Measurements from ENCODE around the gene ZBTB7A. TPM values are rescaled to one million over a fixed set of nuclear protein-coding genes. Genes with fewer than 3 reads are reported as not detected.
A peak's percentile ranks its signal among the peaks of the same experiment; 100 is the strongest.

ZBTB7A gene
- total RNA-seq, 2 donors from 2014 or later, result 110 to 123 TPM

DNA sequence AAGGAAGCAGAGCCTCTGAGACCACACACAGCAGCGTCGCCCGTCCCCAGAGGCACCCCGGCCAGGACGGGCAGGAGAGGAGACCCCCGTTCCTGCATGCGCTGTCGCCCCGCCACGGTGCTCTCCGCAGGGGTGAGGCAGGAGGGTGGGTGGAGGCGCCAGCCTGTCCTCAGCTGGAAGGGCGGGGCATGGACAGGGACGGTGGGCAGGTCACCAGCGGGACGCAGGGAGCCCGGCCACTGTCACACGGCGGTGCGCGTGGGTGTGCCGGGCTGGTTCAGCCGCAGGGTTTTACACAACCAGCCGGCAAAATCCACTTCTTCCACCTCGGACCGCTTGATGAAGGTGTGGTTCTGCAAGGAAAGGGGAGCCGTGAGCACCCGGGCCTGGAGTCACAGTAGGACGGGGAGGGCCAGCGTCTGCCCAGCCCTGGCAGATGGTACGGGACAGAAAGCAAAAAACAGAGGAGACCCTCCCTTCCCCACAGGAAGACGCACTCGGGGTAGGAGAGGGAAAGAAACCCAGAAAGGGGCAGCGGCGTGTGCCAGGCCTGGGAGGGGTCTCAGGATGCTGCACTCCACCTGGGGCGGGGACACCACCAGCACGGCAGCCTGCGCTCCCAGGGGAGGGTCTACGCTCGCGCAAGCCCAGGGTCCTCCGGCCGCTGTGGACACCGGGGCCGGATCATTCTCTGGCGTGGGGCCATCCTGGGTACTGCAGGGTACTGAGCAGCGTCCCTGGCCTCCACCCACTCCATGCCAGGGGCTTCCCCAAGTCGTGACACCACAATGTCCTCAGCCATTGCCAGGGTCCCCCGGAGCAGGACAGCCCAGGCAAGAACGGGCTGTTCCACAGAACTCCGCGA is 23.9 kb upstream of the ZBTB7A start:
- Histone ChIP-seq H3K27me3 (no peaks in the 10 kb centered on the region), H3K4me1 (peaks cover 21% of the 10 kb centered on the region), H3K4me3 (no peak overlapping the region), H3K36me3 (no peaks in the 10 kb centered on the region), H3K9me3 (no peaks in the 10 kb centered on the region), H3K27ac (no peak overlapping the region), H3K9ac (ENCODE audit: low read depth in 2 of 2, low read length in 2 of 2) (no peak overlapping the region)
- TF ChIP-seq, protein P1, sequence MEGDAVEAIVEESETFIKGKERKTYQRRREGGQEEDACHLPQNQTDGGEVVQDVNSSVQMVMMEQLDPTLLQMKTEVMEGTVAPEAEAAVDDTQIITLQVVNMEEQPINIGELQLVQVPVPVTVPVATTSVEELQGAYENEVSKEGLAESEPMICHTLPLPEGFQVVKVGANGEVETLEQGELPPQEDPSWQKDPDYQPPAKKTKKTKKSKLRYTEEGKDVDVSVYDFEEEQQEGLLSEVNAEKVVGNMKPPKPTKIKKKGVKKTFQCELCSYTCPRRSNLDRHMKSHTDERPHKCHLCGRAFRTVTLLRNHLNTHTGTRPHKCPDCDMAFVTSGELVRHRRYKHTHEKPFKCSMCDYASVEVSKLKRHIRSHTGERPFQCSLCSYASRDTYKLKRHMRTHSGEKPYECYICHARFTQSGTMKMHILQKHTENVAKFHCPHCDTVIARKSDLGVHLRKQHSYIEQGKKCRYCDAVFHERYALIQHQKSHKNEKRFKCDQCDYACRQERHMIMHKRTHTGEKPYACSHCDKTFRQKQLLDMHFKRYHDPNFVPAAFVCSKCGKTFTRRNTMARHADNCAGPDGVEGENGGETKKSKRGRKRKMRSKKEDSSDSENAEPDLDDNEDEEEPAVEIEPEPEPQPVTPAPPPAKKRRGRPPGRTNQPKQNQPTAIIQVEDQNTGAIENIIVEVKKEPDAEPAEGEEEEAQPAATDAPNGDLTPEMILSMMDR (IDR thresholded peaks at IDR 0.05), result no peak
- DNase-seq, result no peak
- intact Hi-C loops (cut with DNase I), result no loop called here

DNA sequence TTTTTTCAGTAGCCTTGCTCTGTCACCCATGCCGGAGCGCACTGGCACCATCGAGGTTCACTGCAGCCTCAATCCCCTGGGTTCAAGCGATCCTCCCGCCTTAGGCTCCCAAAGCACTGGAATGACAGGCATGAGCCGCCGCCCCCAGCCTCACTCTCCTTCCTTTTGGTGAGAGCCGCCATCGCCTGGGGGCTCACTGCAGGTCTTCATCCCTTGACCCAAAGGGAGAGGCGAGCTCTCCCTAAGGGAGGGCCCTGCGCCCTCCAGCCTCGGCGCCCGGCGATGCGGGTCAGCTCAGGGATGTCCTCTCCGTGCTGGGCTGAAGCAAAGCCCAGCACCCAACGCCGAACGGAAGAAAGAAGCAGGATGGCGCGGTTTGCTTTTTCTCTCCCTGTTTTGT is 23.2 kb upstream of the ZBTB7A start:
- Histone ChIP-seq H3K36me3 (no peaks in the 10 kb centered on the region), H3K9ac (ENCODE audit: low read depth in 2 of 2, low read length in 2 of 2) (no peak overlapping the region), H3K4me3 (no peak overlapping the region), H3K9me3 (no peaks in the 10 kb centered on the region), H3K27me3 (no peaks in the 10 kb centered on the region), H3K27ac (peak overlapping the region; percentile 25), H3K4me1 (peaks cover 20% of the 10 kb centered on the region)
- intact Hi-C loops (cut with DNase I), result no loop called here
- TF ChIP-seq, protein P1 (IDR thresholded peaks at IDR 0.05), result no peak
- DNase-seq, result no peak

DNA sequence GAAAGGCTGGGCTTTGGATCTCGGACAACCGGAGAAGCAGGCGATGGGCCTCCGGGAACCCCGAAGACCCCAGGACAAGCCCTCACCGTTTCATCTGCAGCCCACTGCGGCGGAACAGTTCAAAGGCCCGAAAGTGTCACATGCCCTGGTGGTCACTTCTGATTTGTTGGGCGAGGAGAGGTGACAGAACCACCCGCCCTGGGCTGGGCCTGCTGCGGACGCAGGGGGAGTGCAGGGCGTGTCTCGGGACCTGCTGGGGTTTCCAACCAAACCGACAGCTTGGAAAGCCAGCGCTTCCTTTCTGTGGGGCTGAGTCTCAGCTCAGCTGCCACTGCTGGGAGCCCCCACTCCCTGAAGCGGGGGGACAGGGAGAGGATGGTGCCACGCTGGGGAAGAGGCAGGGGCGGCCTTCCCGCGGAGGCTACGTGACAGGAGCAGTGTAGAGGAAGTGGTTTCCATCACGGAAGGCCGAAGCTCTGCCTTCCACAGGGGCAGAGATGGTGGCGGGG is 22.8 kb upstream of the ZBTB7A start:
- peak overlapping the region; percentile 25 for H3K27ac ChIP-seq

DNA sequence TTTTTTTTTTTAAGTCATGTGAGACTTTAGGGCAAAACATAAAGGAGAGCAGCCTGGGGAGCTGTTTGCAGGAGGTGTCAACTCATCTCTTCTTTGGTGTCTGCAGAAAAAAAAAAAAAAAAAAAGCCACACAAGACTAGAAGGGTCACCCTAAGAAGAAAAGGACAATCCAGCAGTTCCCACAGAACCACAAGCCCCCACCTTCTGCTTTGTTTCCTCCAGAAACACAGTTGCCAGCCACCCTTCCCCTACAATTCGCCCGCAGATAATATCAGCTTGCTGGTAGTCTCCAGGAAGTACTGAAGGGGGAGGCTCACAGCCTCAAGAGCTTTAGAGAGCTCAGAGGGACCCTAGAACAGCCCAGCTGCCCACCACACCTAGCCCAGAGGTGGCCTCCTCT is 22.3 kb upstream of the ZBTB7A start:
- TF ChIP-seq, protein P1 (IDR thresholded peaks at IDR 0.05), result no peak
- Histone ChIP-seq H3K36me3 (no peaks in the 10 kb centered on the region), H3K4me3 (no peak overlapping the region), H3K9ac (ENCODE audit: low read depth in 2 of 2, low read length in 2 of 2) (peak overlapping the region in 1 of 2 donors; percentile 21), H3K27ac (peak overlapping the region; percentile 25), H3K9me3 (no peaks in the 10 kb centered on the region), H3K27me3 (no peaks in the 10 kb centered on the region), H3K4me1 (peaks cover 18% of the 10 kb centered on the region)
- intact Hi-C loops (cut with DNase I), result no loop called here
- peak; percentile 29 for DNase-seq

More for the DNA sequence above, 22.8 kb upstream of the ZBTB7A start:
- peaks cover 17% of the 10 kb centered on the region for H3K4me1 ChIP-seq
- no peak overlapping the region for H3K4me3 ChIP-seq
- H3K27me3 ChIP-seq, result no peaks in the 10 kb centered on the region
- DNase-seq, result peak; percentile 36
- peak overlapping the region in 1 of 2 donors; percentile 21 for H3K9ac ChIP-seq (ENCODE audit: low read depth in 2 of 2, low read length in 2 of 2)
- H3K36me3 ChIP-seq, result no peaks in the 10 kb centered on the region
- H3K9me3 ChIP-seq, result no peaks in the 10 kb centered on the region
- intact Hi-C loops (cut with DNase I), result no loop called here
- TF ChIP-seq, protein P1 (IDR thresholded peaks at IDR 0.05), result no peak

DNA sequence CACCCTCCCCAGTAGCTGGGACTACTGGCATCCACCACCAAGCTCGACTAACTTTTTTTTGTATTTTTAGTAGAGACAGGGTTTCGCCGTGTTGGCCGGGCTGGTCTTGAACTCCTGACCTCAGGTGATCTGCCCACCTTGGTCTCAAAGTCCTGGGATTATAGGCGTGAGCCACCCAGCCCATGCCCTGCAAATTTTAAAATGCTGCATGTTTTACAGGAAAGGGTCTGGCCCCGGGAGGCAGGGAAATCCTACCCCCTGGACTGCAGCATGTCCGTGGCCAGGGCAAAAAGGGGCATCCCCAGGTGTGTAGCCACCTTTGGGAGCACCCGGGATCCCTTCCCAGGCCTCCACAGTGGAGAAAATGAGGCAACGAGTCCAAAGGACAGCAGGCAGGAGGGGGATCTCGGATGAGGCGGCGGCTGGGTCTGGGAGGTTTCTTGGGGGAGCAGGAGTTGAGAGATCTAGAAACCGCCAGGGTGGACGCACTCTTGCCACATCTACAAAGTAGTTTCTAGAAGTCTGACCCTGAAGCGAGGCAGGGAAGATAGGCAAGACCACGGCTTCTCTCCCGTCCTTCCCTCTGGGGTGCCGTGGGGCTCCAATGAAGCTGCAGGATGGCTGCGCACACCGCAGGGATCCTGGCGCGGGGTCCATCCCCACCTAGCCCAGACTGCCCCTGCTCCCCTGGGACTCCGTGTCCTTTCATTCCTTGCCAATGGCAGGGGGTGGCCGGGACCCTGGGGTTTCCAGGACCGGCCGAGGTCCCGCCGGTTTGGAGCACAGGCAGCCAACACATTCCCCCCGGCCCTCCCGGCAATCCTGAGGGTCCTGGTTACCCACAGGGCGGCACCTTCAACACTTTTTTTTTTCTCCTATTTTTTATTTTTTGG is 21.3 kb upstream of the ZBTB7A start:
- Histone ChIP-seq H3K4me1 (peaks cover 26% of the 10 kb centered on the region), H3K9me3 (no peaks in the 10 kb centered on the region), H3K27me3 (no peaks in the 10 kb centered on the region), H3K27ac (no peak overlapping the region), H3K36me3 (no peaks in the 10 kb centered on the region), H3K9ac (ENCODE audit: low read depth in 2 of 2, low read length in 2 of 2) (peak overlapping the region in 1 of 2 donors; percentile 24), H3K4me3 (no peak overlapping the region)
- no peak for DNase-seq
- TF ChIP-seq, protein P1 (IDR thresholded peaks at IDR 0.05), result no peak
- intact Hi-C loops (cut with DNase I), result no loop called here
